Ovary (tissue), 3 donors: ENCODE measurements around the gene PRXL2B.

Source experiments
- EP300 ChIP-seq: sonication (generic); formaldehyde crosslinking; IDR thresholded peaks from one replicate; pipeline ENCODE4 v1.6.1; 2017; ENCODE audit warnings: antibody characterized with exemption
- POLR2A ChIP-seq: fragments of 450-650 bp; IDR thresholded peaks from one replicate; pipeline ENCODE4 v1.6.1; 2017; ENCODE audit warnings: antibody characterized with exemption, mild to moderate bottlenecking, moderate library complexity
- TF ChIP-seq, protein P1 (sequence below), 3 donors: fragments of 450-650 bp in 2 of 3; fragments of 200-600 bp in 1 of 3; IDR thresholded peaks; one replicate each; pipeline versions ENCODE4 v1.5.1 to v1.8.0; 2016 to 2022; ENCODE audit warnings: antibody characterized with exemption in 3 of 3, mild to moderate bottlenecking in 1 of 3
- donor health status: DM: no; HTN: no; CAD: no.

GRCh38 chr1:2596530-2597333 is 10.2 kb downstream of the PRXL2B start:
- TF ChIP-seq, protein P1, sequence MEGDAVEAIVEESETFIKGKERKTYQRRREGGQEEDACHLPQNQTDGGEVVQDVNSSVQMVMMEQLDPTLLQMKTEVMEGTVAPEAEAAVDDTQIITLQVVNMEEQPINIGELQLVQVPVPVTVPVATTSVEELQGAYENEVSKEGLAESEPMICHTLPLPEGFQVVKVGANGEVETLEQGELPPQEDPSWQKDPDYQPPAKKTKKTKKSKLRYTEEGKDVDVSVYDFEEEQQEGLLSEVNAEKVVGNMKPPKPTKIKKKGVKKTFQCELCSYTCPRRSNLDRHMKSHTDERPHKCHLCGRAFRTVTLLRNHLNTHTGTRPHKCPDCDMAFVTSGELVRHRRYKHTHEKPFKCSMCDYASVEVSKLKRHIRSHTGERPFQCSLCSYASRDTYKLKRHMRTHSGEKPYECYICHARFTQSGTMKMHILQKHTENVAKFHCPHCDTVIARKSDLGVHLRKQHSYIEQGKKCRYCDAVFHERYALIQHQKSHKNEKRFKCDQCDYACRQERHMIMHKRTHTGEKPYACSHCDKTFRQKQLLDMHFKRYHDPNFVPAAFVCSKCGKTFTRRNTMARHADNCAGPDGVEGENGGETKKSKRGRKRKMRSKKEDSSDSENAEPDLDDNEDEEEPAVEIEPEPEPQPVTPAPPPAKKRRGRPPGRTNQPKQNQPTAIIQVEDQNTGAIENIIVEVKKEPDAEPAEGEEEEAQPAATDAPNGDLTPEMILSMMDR (IDR thresholded peaks at IDR 0.05): no peak
- TF ChIP-seq POLR2A (no peak), EP300 (no peak)
